Naive thymus-derived CD4-positive, alpha-beta T cell (primary cell): ENCODE measurements around the gene CASTOR1. TPM values are rescaled to one million over a fixed set of nuclear protein-coding genes. Genes with fewer than 3 reads are reported as not detected.

Source experiments
- ATAC-seq: fragments of 150-1000 bp; cut with Tn5 transposase; 2 replicates; pipeline ENCODE4 v1.10.0; 2021; ENCODE audit warnings: mild to moderate bottlenecking, moderate library complexity
- CTCF ChIA-PET: fragments of 350-600 bp; sonication (Branson Sonifier 250); formaldehyde crosslinking; loops from one replicate; lab custom pipeline; 2021; ENCODE audit warnings: antibody characterized with exemption; lab: Charles Lee
- POLR2A ChIA-PET: fragments of 350-600 bp; sonication (Branson Sonifier 250); formaldehyde crosslinking; loops from one replicate; lab custom pipeline; 2021; ENCODE audit warnings: antibody characterized with exemption, inconsistent platforms; lab: Charles Lee
- DNase-seq, 9 donors: peaks; one replicate each; pipeline versions ENCODE4 v3.0.0 to v3.0.0-alpha.2; 2020 to 2022; ENCODE audit warnings: mixed read lengths in 1 of 9
- H3K27ac ChIP-seq: one replicate; pipeline ENCODE4 v1.7.0; 2013; ENCODE audit warnings: mild to moderate bottlenecking, low read depth, low read length, moderate library complexity
- H3K27me3 ChIP-seq, 2 donors: one replicate each; pipeline ENCODE4 v1.7.0; 2013; ENCODE audit warnings: low read length in 2 of 2, mild to moderate bottlenecking in 2 of 2, moderate library complexity in 2 of 2; ENCODE audit not compliant: control insufficient read depth in 2 of 2, insufficient read depth in 2 of 2
- H3K36me3 ChIP-seq, 3 experiments: 1 replicate in 2 of 3; 2 replicates in 1 of 3; pipeline ENCODE4 v1.7.0; 2013; ENCODE audit warnings: low read length in 3 of 3, mild to moderate bottlenecking in 3 of 3, moderate library complexity in 1 of 3; ENCODE audit not compliant: insufficient read depth in 3 of 3, control insufficient read depth in 2 of 3
- H3K4me1 ChIP-seq, 2 donors: one replicate each; pipeline ENCODE4 v1.7.0; 2013; ENCODE audit warnings: low read length in 2 of 2, mild to moderate bottlenecking in 2 of 2, moderate library complexity in 1 of 2; ENCODE audit not compliant: control insufficient read depth in 2 of 2, insufficient read depth in 2 of 2
- H3K4me3 ChIP-seq: 2 replicates; pipeline ENCODE4 v1.7.0; 2013; ENCODE audit warnings: mild to moderate bottlenecking, low read length
- H3K9me3 ChIP-seq, 3 experiments: 1 replicate in 2 of 3; 2 replicates in 1 of 3; pipeline ENCODE4 v1.7.0; 2013; ENCODE audit warnings: low read length in 3 of 3; ENCODE audit not compliant: control insufficient read depth in 2 of 3
- H3K27ac Mint-ChIP-seq, 9 donors: one replicate each; pipeline ENCODE4 v1.8.0; 2020 to 2022; ENCODE audit warnings: mixed read lengths in 9 of 9, mild to moderate bottlenecking in 8 of 9, moderate library complexity in 5 of 9, inconsistent platforms in 2 of 9
- H3K27me3 Mint-ChIP-seq, 5 donors: one replicate each; pipeline ENCODE4 v1.8.0; 2021 to 2022; ENCODE audit warnings: mixed read lengths in 5 of 5, mild to moderate bottlenecking in 1 of 5
- H3K36me3 Mint-ChIP-seq, 5 donors: one replicate each; pipeline ENCODE4 v1.8.0; 2020 to 2022; ENCODE audit warnings: mixed read lengths in 5 of 5, mild to moderate bottlenecking in 3 of 5, inconsistent platforms in 1 of 5
- H3K4me1 Mint-ChIP-seq, 7 donors: one replicate each; pipeline ENCODE4 v1.8.0; 2020 to 2022; ENCODE audit warnings: mixed read lengths in 7 of 7, mild to moderate bottlenecking in 3 of 7, inconsistent platforms in 1 of 7
- H3K4me3 Mint-ChIP-seq, 10 donors: one replicate each; pipeline ENCODE4 v1.8.0; 2020 to 2022; ENCODE audit warnings: mild to moderate bottlenecking in 10 of 10, mixed read lengths in 10 of 10, moderate library complexity in 6 of 10, inconsistent platforms in 2 of 10
- H3K9me3 Mint-ChIP-seq, 11 donors: one replicate each; pipeline ENCODE4 v1.8.0; 2020 to 2022; ENCODE audit warnings: mixed read lengths in 11 of 11, mild to moderate bottlenecking in 4 of 11, inconsistent platforms in 1 of 11, moderate library complexity in 1 of 11
- intact Hi-C, 2 donors: fragments of 100-400 bp; cut with micrococcal nuclease; formaldehyde crosslinking; loops; one replicate each; pipeline ENCODE4 v1.15.1; 2023
- polyA plus RNA-seq, 2 donors: library from polyadenylated mRNA; unstranded; fragments of 300-500 nt; fragmentation: Illumina TruSeq; gene quantifications; one replicate each; pipeline ENCODE4 v1.2.3, GENCODE V29; 2021
- total RNA-seq, 6 experiments: library from RNA in 5 of 6; stranded (reverse) in 5 of 6; gene quantifications; 1 replicate in 5 of 6; 2 replicates in 1 of 6; pipeline ENCODE4 v1.2.3 and lab custom pipeline; 2021 to 2026

Gene CASTOR1
- total and polyA plus RNA-seq, 7 experiments from 2014 or later = 12.4 to 43.0 (median 19.0) TPM

DNA sequence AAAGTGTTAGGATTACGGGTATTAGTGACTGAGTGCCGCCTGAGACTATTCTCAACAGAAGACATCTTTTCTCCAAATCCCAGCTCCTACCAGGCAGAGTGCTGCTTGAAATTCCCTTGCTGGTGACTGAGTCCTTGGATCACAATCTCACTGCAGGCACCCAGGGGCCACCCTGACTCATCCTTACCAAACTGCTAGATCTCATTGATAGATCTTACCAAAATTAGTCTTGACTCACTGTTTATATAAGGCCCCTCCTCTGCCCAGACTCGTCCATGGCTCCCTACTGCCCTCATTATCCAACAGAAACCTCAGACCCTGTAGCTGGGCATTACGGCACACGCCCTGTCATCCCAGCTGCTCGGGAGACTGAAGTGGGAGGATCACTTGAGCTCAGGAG lies 22.7 kb upstream of the CASTOR1 start:
- ChIA-PET CTCF (interaction anchor here (0.8 to 12.2 kb wide), 2 partner anchors 22 to 43 kb away, joined by 3 to 74 read pairs; partner anchors contain the start of gene CASTOR1), POLR2A (interaction anchor here (2.8 to 48.9 kb wide), 3 partner anchors 8 to 44 kb away, joined by 9 to 1265 read pairs (median 1265); partner anchors contain the start of genes CASTOR1, CCDC157, SF3A1 and TBC1D10A)
- Mint-ChIP-seq H3K27me3 (no peaks in the 10 kb centered on the region), H3K4me1 (peaks cover 86 to 100% (median 93%) of the 10 kb centered on the region in 7 donors), H3K36me3 (peaks cover 0 to 47% (median 15%) of the 10 kb centered on the region in 5 donors), H3K27ac (peak overlapping the region; percentile 69 to 99 (median 96)), H3K4me3 (peak overlapping the region; percentile 16 to 87 (median 75)), H3K9me3 (peaks cover 0 to 3% (median 0%) of the 10 kb centered on the region in 11 donors)
- H3K4me3 ChIP-seq = peak overlapping the region; percentile 1
- H3K27me3 ChIP-seq = no peaks in the 10 kb centered on the region
- peaks cover 96 to 99% of the 10 kb centered on the region in 2 donors for H3K4me1 ChIP-seq
- H3K36me3 ChIP-seq = no peaks in the 10 kb centered on the region
- no peak for DNase-seq
- intact Hi-C loops = no loop called here
- H3K27ac ChIP-seq = peak overlapping the region; percentile 75
- no peak for ATAC-seq
- no peaks in the 10 kb centered on the region for H3K9me3 ChIP-seq

DNA sequence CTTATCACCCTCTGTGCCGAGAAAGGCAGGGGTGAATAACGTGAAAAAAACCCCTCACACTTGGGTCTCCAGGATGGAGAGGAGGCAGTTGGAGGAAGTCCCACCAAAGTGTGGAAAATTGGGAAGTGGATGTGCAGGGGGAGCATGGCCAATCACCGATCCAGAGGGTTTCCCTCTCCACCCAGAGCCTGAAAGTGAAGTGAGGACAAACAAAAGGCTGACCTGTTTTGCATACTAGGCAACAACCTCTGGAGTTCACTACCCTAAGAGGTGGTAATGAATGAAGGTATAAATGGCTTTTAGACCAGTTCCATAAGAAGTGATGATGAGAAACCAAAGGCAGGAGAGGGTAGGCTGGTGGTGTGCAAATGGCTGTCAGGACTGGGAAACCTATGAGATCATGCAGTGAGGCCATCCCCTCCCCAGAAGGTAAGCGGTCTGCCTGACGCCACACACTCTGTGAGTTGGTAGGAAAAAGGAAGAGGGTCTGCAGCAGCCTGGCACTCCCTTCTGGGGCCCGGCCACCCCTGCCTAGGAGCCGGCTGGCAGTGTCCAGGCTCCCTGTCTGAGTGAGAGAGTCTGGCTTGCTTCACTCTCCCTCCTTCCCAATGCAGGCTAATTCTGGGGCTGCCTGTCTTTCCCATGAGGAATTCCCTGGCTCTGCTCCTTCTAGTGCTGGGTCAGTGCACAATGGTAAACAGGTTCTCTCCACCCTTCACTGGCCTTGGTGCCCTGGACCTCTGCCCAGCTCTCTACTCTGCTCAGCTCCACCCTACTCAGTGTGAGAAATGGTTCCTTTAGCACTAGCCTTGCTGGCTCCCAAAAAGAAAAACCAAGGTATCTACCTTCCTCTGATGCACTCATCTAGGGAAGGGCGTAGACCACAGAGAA lies 21.8 kb upstream of the CASTOR1 start:
- H3K4me3 Mint-ChIP-seq = peak overlapping the region; percentile 40 to 87 (median 80)
- no peak for DNase-seq
- H3K27me3 Mint-ChIP-seq = no peaks in the 10 kb centered on the region
- H3K36me3 Mint-ChIP-seq = peaks cover 0 to 46% (median 14%) of the 10 kb centered on the region in 5 donors
- ATAC-seq = no peak
- Histone ChIP-seq H3K4me3 (no peak overlapping the region), H3K36me3 (no peaks in the 10 kb centered on the region), H3K27me3 (no peaks in the 10 kb centered on the region), H3K27ac (peak overlapping the region; percentile 75), H3K9me3 (no peaks in the 10 kb centered on the region), H3K4me1 (peaks cover 94 to 99% of the 10 kb centered on the region in 2 donors)
- CTCF ChIA-PET = interaction anchor here (0.8 to 12.2 kb wide), 5 partner anchors 12 to 658 kb away, joined by 3 to 74 read pairs (median 3); partner anchors contain the start of genes CASTOR1 and MORC2
- POLR2A ChIA-PET = interaction anchor here (0.5 to 48.9 kb wide), 5 partner anchors 9 to 344 kb away, joined by 3 to 1265 read pairs (median 18); partner anchors contain the start of genes CASTOR1, CCDC157, SF3A1 and TBC1D10A
- peaks cover 0 to 3% (median 0%) of the 10 kb centered on the region in 11 donors for H3K9me3 Mint-ChIP-seq
- H3K27ac Mint-ChIP-seq = peak overlapping the region; percentile 88 to 99 (median 97)
- intact Hi-C loops = no loop called here
- peaks cover 88 to 100% (median 92%) of the 10 kb centered on the region in 7 donors for H3K4me1 Mint-ChIP-seq

DNA sequence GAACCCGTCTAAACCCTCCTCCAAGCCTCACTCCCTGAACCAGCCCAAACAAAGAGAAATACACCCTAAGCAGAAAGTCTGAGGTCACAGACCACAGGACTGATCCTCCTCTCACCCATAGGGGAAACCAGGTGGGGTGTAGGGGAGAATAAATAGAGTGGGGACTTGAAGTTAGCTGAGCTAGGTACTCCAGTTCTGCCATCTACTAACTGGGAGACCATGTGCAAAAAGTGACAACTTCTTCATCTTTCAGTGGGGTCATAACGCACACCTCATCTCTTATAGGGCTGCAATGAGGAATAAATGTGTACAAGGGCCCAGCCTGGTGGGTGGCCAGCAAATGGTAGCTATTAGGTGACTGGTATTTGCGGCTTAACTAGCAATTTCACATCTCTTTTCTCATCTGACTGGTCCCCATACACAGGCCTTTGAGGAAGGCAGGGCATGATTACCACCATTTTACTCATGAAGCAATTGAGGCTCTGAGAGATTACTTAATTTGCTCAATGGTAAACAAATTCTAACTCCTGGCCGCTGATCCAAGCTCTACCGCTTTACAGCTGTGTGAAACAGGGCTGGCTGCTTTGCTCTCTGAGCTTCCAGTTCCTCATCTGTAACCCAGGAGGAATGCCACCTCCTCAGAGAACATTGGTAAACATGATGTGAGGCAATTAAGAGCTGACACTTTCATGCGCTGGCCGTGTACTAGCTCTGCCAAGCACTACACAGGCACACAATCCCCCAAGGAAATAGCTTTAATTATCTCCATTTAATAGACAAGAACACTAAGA lies 20.8 kb upstream of the CASTOR1 start:
- Mint-ChIP-seq H3K4me1 (peaks cover 86 to 100% (median 92%) of the 10 kb centered on the region in 7 donors), H3K27me3 (no peaks in the 10 kb centered on the region), H3K9me3 (peaks cover 0 to 3% (median 0%) of the 10 kb centered on the region in 11 donors), H3K27ac (peak overlapping the region; percentile 88 to 99 (median 97)), H3K36me3 (peaks cover 0 to 39% (median 8%) of the 10 kb centered on the region in 5 donors), H3K4me3 (peak overlapping the region; percentile 48 to 87 (median 80))
- ATAC-seq (peak; percentile 56), DNase-seq (peak in 7 of 9 donors; percentile 54 to 68 (median 58))
- CTCF ChIA-PET = interaction anchor here (0.6 to 12.2 kb wide), 10 partner anchors 9 to 968 kb away, joined by 3 to 74 read pairs (median 3); partner anchors contain the start of genes CASTOR1 and MORC2
- peaks cover 93 to 97% of the 10 kb centered on the region in 2 donors for H3K4me1 ChIP-seq
- no peaks in the 10 kb centered on the region for H3K27me3 ChIP-seq
- H3K27ac ChIP-seq = peak overlapping the region; percentile 75
- no peaks in the 10 kb centered on the region for H3K36me3 ChIP-seq
- POLR2A ChIA-PET = interaction anchor here (0.5 to 48.9 kb wide), 5 partner anchors 9 to 345 kb away, joined by 3 to 1265 read pairs (median 18); partner anchors contain the start of genes CASTOR1, CCDC157, SF3A1 and TBC1D10A
- intact Hi-C loops = loop anchor here (5.0 kb wide), 2 partner anchors 112 to 282 kb away; partner anchors contain the start of gene PES1 (in 1 of the 2)
- peak overlapping the region; percentile 36 for H3K4me3 ChIP-seq
- no peaks in the 10 kb centered on the region for H3K9me3 ChIP-seq

GRCh38 chr22:30308518-30309230 lies 19.4 kb upstream of the CASTOR1 start:
- DNase-seq (peak in 1 of 9 donors; percentile 59), ATAC-seq (no peak)
- ChIA-PET POLR2A (interaction anchor here (0.7 to 48.9 kb wide), 6 partner anchors 7 to 755 kb away, joined by 3 to 1265 read pairs (median 13); partner anchors contain the start of genes CASTOR1, CCDC157, SF3A1 and TBC1D10A), CTCF (interaction anchor here (1.5 to 12.2 kb wide), 3 partner anchors 18 to 82 kb away, joined by 3 to 74 read pairs (median 6); partner anchors contain the start of gene CASTOR1)
- Histone ChIP-seq H3K27me3 (no peaks in the 10 kb centered on the region), H3K36me3 (peaks cover 0 to 4% (median 0%) of the 10 kb centered on the region in 3 experiments), H3K9me3 (no peaks in the 10 kb centered on the region), H3K4me1 (peaks cover 93 to 97% of the 10 kb centered on the region in 2 donors), H3K27ac (peak overlapping the region; percentile 75), H3K4me3 (peak overlapping the region; percentile 18)
- peaks cover 0 to 3% (median 0%) of the 10 kb centered on the region in 11 donors for H3K9me3 Mint-ChIP-seq
- H3K4me1 Mint-ChIP-seq = peaks cover 85 to 100% (median 92%) of the 10 kb centered on the region in 7 donors
- H3K36me3 Mint-ChIP-seq = peaks cover 1 to 33% (median 10%) of the 10 kb centered on the region in 5 donors
- H3K27ac Mint-ChIP-seq = peak overlapping the region; percentile 87 to 99 (median 97)
- H3K4me3 Mint-ChIP-seq = peak overlapping the region; percentile 69 to 97 (median 80)
- H3K27me3 Mint-ChIP-seq = no peaks in the 10 kb centered on the region
- intact Hi-C loops = loop anchor here (5.0 kb wide), 2 partner anchors 114 to 284 kb away; partner anchors contain the start of gene PES1 (in 1 of the 2)

DNA sequence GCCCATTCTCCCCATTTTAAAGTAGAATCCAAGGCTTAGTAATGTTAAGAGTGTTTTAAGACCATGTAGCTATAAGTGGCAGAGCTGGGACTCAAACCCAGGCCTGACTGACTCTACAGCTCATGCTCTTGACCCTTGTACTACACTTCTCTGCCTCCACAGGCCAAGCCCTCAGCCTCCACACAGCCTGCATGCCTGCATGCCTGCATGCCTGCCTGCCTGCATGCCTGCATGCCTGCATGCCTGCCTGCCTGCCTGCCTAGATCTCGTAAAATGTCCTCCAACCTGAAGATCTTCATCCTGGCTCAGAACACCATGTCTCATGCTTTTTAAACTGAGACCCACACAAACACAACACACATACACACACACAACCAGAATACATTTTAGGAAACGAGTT lies 18.8 kb upstream of the CASTOR1 start:
- Mint-ChIP-seq H3K9me3 (peaks cover 0 to 3% (median 0%) of the 10 kb centered on the region in 11 donors), H3K27ac (peak overlapping the region; percentile 87 to 99 (median 97)), H3K4me1 (peaks cover 88 to 100% (median 97%) of the 10 kb centered on the region in 7 donors), H3K4me3 (peak overlapping the region; percentile 69 to 97 (median 80)), H3K27me3 (no peaks in the 10 kb centered on the region), H3K36me3 (peaks cover 7 to 39% (median 14%) of the 10 kb centered on the region in 5 donors)
- DNase-seq (no peak), ATAC-seq (no peak)
- Histone ChIP-seq H3K27ac (peak overlapping the region; percentile 75), H3K9me3 (no peaks in the 10 kb centered on the region), H3K4me3 (peak overlapping the region; percentile 18), H3K36me3 (peaks cover 0 to 6% (median 0%) of the 10 kb centered on the region in 3 experiments), H3K4me1 (peaks cover 95 to 98% of the 10 kb centered on the region in 2 donors), H3K27me3 (no peaks in the 10 kb centered on the region)
- intact Hi-C loops = loop anchor here (5.0 kb wide), 2 partner anchors 114 to 284 kb away; partner anchors contain the start of gene PES1 (in 1 of the 2)
- ChIA-PET CTCF (interaction anchor here (1.5 to 12.2 kb wide), 3 partner anchors 18 to 82 kb away, joined by 3 to 74 read pairs (median 6); partner anchors contain the start of gene CASTOR1), POLR2A (interaction anchor here (0.7 to 48.9 kb wide), 5 partner anchors 7 to 754 kb away, joined by 3 to 1265 read pairs (median 8); partner anchors contain the start of genes CASTOR1 and TBC1D10A)
